SH-SY5Y (cell line): ENCODE data around the gene RGS17.

ENCODE experiments used
- GATA2 ChIP-seq: IDR thresholded peaks from 2 replicates; pipeline ENCODE4 v1.6.1; 2011; ENCODE audit warnings: mild to moderate bottlenecking, low read depth, low read length
- GATA3 ChIP-seq: IDR thresholded peaks from 2 replicates; pipeline ENCODE4 v1.6.1; 2011; ENCODE audit warnings: low read depth, mild to moderate bottlenecking, low read length, moderate library complexity

DNA sequence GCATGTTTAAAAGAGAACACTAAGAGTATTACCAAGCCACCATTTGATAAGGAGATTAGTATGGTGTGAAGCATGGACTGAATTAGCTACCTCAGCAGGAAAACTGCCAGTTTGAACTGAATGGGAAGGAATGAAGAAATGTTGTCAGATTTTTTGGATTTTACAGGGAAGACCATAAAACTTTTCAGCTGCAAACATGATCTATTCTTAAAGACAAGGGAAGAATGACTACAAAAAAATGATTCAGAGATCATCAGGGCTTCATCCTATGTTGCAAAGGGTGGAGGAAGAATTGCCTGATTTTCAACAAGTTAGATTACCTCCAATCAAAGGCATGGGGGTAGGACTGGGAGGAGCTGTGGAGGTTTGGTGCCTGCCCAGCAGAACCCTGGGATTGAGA lies 79.3 kb downstream of the RGS17 start:
- TF ChIP-seq GATA2 = no peak
- no peak for TF ChIP-seq GATA3
